RWPE2 (cell line): ENCODE results near the gene PPARA.

Source experiments
- ATAC-seq: fragments of 200-7000 bp; cut with Tn5 transposase; 3 replicates; pipeline ENCODE4 v1.9.1; 2021; ENCODE audit warnings: low read depth
- DNase-seq: peaks from one replicate; pipeline ENCODE4 v3.0.0-alpha.2; 2020; ENCODE audit warnings: low spot score
- H3K27ac ChIP-seq: fragments of 450-650 bp; 2 replicates; pipeline ENCODE4 v1.5.1; 2017; ENCODE audit warnings: mild to moderate bottlenecking; ENCODE audit not compliant: poor library complexity, severe bottlenecking
- H3K27me3 ChIP-seq: fragments of 250-450 bp; sonication (Bioruptor Pico); 2 replicates; pipeline ENCODE4 v1.5.1; 2021; ENCODE audit warnings: mild to moderate bottlenecking, moderate library complexity; ENCODE audit not compliant: insufficient read depth, poor library complexity, severe bottlenecking
- H3K36me3 ChIP-seq: fragments of 250-450 bp; sonication (Bioruptor Pico); 2 replicates; pipeline ENCODE4 v1.5.1; 2020; ENCODE audit warnings: low read depth, mild to moderate bottlenecking, moderate library complexity
- H3K4me1 ChIP-seq: fragments of 250-450 bp; sonication (Bioruptor Pico); 2 replicates; pipeline ENCODE4 v1.5.1; 2021; ENCODE audit warnings: mild to moderate bottlenecking, moderate library complexity; ENCODE audit not compliant: insufficient read depth, poor library complexity, severe bottlenecking
- H3K4me3 ChIP-seq: fragments of 250-450 bp; sonication (Bioruptor Pico); 2 replicates; pipeline ENCODE4 v1.5.1; 2021; ENCODE audit warnings: mild to moderate bottlenecking, moderate library complexity; ENCODE audit not compliant: severe bottlenecking
- H3K9me3 ChIP-seq: fragments of 250-450 bp; sonication (Bioruptor Pico); 2 replicates; pipeline ENCODE4 v1.5.1; 2021; ENCODE audit warnings: mild to moderate bottlenecking, moderate library complexity; ENCODE audit not compliant: severe bottlenecking
- TF ChIP-seq, protein P1 (sequence below): fragments of 450-650 bp; IDR thresholded peaks from one replicate; pipeline ENCODE4 v1.5.1; 2017; ENCODE audit warnings: mild to moderate bottlenecking, moderate library complexity; ENCODE audit not compliant: poor library complexity, severe bottlenecking

PPARA gene

DNA sequence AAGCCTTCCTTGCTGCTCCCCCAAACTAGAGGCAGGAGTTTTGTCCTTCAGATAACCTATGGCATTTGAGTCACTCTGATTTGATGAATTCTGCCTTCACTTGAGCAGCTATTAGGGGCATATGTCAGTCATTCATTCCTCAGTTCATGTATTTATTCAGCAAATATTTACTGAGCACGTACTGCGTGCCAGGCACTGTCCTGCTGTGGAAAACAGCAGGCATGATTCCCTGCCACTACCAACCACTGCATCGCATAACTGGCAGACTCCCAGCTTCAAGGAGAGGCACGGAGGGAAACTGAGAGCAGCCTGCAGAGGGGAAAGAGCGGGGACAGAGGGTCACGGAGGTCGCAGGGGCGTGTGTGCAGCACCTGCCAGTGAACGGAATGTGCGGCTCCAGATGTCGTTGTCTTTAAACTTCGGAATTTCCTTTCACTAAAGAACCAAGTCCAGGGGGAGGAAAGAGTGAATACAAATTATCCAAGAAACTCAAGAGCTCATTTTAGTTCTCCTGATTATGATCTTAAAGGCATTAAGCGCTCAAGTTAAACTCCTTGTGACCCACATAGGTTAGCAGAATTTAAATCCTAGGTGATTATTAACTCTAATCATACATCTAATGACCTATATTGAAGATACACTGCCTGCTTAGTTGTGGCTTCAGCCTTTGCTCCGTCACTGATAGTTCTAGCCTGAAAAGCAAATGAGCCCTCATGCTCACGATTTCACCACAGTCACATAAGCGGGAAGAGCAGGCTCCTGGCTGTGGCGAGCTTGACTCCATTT, 12.6 kb downstream of the PPARA start:
- DNase-seq, result no peak
- no peak for ATAC-seq
- Histone ChIP-seq H3K27ac (no peak overlapping the region), H3K9me3 (no peaks in the 10 kb centered on the region), H3K4me3 (no peak overlapping the region), H3K27me3 (no peaks in the 10 kb centered on the region), H3K4me1 (no peaks in the 10 kb centered on the region), H3K36me3 (no peaks in the 10 kb centered on the region)
- TF ChIP-seq, protein P1, sequence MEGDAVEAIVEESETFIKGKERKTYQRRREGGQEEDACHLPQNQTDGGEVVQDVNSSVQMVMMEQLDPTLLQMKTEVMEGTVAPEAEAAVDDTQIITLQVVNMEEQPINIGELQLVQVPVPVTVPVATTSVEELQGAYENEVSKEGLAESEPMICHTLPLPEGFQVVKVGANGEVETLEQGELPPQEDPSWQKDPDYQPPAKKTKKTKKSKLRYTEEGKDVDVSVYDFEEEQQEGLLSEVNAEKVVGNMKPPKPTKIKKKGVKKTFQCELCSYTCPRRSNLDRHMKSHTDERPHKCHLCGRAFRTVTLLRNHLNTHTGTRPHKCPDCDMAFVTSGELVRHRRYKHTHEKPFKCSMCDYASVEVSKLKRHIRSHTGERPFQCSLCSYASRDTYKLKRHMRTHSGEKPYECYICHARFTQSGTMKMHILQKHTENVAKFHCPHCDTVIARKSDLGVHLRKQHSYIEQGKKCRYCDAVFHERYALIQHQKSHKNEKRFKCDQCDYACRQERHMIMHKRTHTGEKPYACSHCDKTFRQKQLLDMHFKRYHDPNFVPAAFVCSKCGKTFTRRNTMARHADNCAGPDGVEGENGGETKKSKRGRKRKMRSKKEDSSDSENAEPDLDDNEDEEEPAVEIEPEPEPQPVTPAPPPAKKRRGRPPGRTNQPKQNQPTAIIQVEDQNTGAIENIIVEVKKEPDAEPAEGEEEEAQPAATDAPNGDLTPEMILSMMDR, result no peak

DNA sequence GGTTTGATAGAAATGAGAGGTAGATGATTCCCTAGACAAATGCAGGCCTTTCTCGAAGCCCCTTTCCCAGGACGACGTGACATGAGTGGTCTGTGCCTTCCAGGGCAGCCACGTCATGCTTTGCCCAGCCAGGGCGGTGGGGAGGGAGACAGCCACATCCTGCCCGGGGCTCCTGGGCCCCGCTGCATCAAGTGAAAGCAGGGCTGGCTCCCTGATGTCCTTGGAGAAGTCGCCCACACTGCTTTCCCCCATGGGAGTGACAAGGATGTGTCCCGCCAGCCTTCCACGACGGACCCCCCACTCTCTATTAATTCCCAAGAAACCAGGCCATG, 13.2 kb downstream of the PPARA start:
- no peaks in the 10 kb centered on the region for H3K4me1 ChIP-seq
- TF ChIP-seq, protein P1, result no peak
- no peaks in the 10 kb centered on the region for H3K27me3 ChIP-seq

DNA sequence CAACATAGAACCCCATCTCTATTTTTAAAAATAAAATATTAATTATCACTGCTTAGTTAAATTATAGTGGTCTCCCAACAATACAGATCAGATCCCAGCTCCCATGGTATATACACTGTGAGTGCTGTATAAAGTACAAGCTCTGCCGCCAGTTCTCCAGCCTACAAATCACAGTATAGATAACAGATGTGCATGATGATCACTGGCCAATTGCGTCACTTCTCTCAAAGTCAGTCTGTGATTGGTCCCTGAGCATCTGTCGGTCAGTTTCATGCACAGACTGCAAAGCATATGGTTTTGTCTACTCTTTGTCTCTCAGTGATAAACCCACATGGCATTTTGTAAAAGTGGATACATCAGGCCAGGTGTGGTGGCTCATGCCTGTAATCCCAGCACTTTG, 15.7 kb downstream of the PPARA start:
- no peaks in the 10 kb centered on the region for H3K36me3 ChIP-seq
- ATAC-seq (no peak), DNase-seq (no peak)

More for the DNA sequence above, 13.2 kb downstream of the PPARA start:
- ATAC-seq (no peak), DNase-seq (no peak)
- H3K4me3 ChIP-seq, result no peak overlapping the region
- H3K9me3 ChIP-seq, result no peaks in the 10 kb centered on the region
- no peaks in the 10 kb centered on the region for H3K36me3 ChIP-seq
- H3K27ac ChIP-seq, result no peak overlapping the region

DNA sequence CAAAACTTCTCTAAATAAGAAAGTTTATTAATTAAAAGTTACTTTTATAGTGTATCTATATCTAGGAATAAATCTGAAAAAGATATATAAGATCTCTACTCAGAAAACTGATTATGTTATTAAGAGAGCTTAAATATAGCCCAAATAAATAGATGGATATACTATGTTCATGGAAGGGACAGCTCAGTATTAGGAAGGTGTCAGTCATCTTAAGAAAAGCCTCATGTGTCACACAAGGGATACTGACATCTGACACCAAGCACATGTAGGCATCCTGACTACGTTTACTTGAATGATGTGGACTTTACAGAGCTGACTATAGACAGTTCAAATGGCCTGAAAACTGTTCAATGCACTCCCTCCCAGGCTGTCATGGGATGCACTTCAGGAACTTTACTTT, 19.3 kb downstream of the PPARA start:
- H3K4me1 ChIP-seq, result peaks cover 11% of the 10 kb centered on the region
- no peak for ATAC-seq

More for the DNA sequence above, 15.7 kb downstream of the PPARA start:
- Histone ChIP-seq H3K4me1 (peaks cover 2% of the 10 kb centered on the region), H3K27me3 (no peaks in the 10 kb centered on the region), H3K27ac (no peak overlapping the region), H3K4me3 (no peak overlapping the region), H3K9me3 (peaks cover 4% of the 10 kb centered on the region)
- TF ChIP-seq, protein P1, result no peak

DNA sequence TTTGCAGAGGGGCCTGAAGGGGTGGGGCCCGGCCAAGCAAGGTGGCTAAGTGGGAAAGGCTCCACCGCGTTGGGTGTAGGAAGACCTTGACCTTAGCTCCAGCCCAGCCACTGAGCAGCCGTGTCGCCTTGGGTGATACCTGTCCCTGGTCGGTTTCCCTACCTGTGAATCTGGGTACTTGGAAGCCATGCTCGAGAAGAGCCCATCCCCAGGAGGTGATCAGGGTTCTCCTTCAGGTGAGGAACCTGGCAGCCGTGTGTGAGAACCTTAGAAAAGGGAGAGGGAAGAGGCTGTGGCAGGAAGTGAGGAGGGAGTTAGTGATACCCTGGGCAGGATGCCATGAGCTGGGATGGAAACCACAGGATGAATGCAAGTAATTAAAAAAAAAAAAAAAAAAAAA, 21.6 kb downstream of the PPARA start:
- Histone ChIP-seq H3K9me3 (peaks cover 4% of the 10 kb centered on the region), H3K4me1 (peaks cover 11% of the 10 kb centered on the region), H3K36me3 (peaks cover 3% of the 10 kb centered on the region; the same call in 1 of the 2 replicates), H3K27ac (peak overlapping the region; percentile 45), H3K4me3 (no peak overlapping the region), H3K27me3 (no peaks in the 10 kb centered on the region)
- ATAC-seq, result peak; percentile 85
- DNase-seq, result peak; percentile 84
- TF ChIP-seq, protein P1, result no peak

More for the DNA sequence above, 19.3 kb downstream of the PPARA start:
- Histone ChIP-seq H3K4me3 (no peak overlapping the region), H3K27me3 (no peaks in the 10 kb centered on the region), H3K36me3 (no peaks in the 10 kb centered on the region), H3K27ac (no peak overlapping the region), H3K9me3 (peaks cover 4% of the 10 kb centered on the region)
- TF ChIP-seq, protein P1, result no peak
- no peak for DNase-seq
